Activated naive CD4-positive, alpha-beta T cell treated with anti-CD3 and anti-CD28 coated beads for 36 hours (primary cell): ENCODE results near the gene ZSCAN2. TPM values are rescaled to one million over a fixed set of nuclear protein-coding genes. Genes with fewer than 3 reads are reported as not detected.
"Not testable (repeated sequence)": the region's sequence is repeated elsewhere in the genome, so short reads cannot be mapped to it uniquely, and the experiment has no call there.

Experiments used
- CTCF ChIA-PET: fragments of 350-600 bp; sonication (Branson Sonifier 250); formaldehyde crosslinking; loops from one replicate; lab custom pipeline; 2021; ENCODE audit warnings: antibody characterized with exemption; lab: Charles Lee
- DNase-seq: peaks from one replicate; pipeline ENCODE4 v3.0.0-alpha.2; 2020
- H3K27ac Mint-ChIP-seq: one replicate; pipeline ENCODE4 v1.8.0; 2021; ENCODE audit warnings: mild to moderate bottlenecking, mixed read lengths
- H3K27me3 Mint-ChIP-seq: one replicate; pipeline ENCODE4 v1.8.0; 2021; ENCODE audit warnings: low read depth, mixed read lengths
- H3K36me3 Mint-ChIP-seq: one replicate; pipeline ENCODE4 v1.8.0; 2021; ENCODE audit warnings: low read depth, mixed read lengths
- H3K4me1 Mint-ChIP-seq: one replicate; pipeline ENCODE4 v1.8.0; 2021; ENCODE audit warnings: low read depth, mixed read lengths
- H3K4me3 Mint-ChIP-seq: one replicate; pipeline ENCODE4 v1.8.0; 2021; ENCODE audit warnings: mild to moderate bottlenecking, moderate library complexity, mixed read lengths
- H3K9me3 Mint-ChIP-seq: one replicate; pipeline ENCODE4 v1.8.0; 2021; ENCODE audit warnings: mixed read lengths
- intact Hi-C: fragments of 100-400 bp; cut with micrococcal nuclease; formaldehyde crosslinking; loops from one replicate; pipeline ENCODE4 v1.15.1; 2023
- total RNA-seq, 2 experiments: library from RNA; stranded (reverse); gene quantifications; one replicate each; pipeline ENCODE4 v1.2.3, GENCODE V29; 2021

ZSCAN2 gene
- 1 to 10 TPM; 5.3 to 5.6 TPM for total RNA-seq

DNA sequence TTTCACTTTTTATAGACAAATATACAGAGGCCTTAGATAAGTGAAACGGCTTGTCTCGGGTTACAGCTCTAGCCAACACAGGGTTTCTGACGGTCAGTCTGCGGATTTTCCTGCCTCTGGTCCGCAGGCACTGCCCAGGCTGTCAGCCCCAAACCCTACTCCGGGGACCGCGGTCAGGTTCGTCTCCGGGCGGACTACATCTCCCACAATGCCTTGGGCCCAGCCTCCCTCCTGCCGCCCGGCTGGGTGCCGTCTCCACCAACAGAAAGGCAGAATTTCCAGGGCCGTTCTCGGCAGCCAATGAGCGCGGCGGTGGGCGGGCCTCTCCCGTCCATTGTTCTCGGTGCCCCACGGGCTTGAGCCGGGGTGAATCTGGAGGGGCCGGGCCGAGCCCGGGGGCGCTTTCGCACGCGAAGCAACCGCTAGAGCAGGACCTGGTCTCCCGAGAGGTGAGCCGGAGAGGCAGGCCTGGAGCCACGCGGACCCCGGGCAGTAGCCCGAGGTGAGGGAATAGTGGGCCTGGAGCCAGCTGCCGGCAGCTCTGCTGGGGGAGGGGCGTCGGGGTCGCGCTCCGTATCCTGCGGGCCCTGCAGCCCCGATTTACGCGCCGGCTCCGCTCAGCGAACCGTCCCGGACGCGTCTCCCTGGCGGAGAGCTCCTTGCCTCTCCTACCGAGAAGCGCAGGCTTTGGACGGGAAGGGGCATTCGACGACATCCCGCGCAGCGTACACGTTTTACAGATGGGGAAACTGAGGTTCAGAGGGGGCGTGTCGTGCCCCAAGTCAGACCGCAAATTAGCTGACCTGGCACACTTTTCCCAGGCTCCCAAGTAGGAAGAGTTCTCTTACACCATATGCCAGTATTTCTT lies at the start of gene ZSCAN2:
Gene ZSCAN2, plus strand, starts transcription at position 323 of the 868 bp plus-strand sequence. CDS start 2,919 bp downstream, outside the sequence.
- peaks cover 9% of the 10 kb centered on the region for H3K36me3 Mint-ChIP-seq
- DNase-seq: peak; percentile 97
- intact Hi-C loops: loop anchor here (1.0 to 5.0 kb wide), 5 partner anchors 30 to 472 kb away; partner anchors contain the start of genes SEC11A and WDR73
- CTCF ChIA-PET: interaction anchor here (0.9 to 2.2 kb wide), 3 partner anchors 12 to 327 kb away, joined by 3 to 16 read pairs (median 3); no protein-coding TSS in a partner anchor
- H3K27me3 Mint-ChIP-seq: no peaks in the 10 kb centered on the region
- H3K4me3 Mint-ChIP-seq: peak within 1 kb of the TSS; percentile 90
- peaks cover 61% of the 10 kb centered on the region for H3K4me1 Mint-ChIP-seq
- H3K27ac Mint-ChIP-seq: no peak within 1 kb of the TSS
- no peaks in the 10 kb centered on the region for H3K9me3 Mint-ChIP-seq

DNA sequence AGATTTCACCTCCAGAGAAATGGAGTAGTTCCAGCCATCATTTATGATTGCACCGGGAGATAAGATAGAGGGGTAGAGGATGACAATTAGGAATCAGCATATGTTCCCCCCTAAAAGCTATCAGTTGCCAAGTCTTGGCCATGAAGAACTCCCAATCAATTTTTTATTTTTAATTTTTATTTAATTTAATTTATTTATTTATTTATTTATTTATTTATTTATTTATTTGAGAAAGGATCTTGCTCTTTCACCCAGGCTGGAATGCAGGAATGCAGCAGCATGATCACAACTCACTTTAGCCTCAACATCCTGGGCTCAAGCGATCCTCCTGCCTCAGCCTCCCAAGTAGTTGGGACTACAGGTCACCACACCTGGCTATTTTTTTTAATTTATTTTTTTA lies 49.2 kb upstream of the ZSCAN2 start:
- H3K4me1 Mint-ChIP-seq: peaks cover 12% of the 10 kb centered on the region
- H3K36me3 Mint-ChIP-seq, H3K27ac Mint-ChIP-seq, H3K9me3 Mint-ChIP-seq, DNase-seq, CTCF ChIA-PET, H3K4me3 Mint-ChIP-seq, intact Hi-C loops, H3K27me3 Mint-ChIP-seq: not testable (repeated sequence)

DNA sequence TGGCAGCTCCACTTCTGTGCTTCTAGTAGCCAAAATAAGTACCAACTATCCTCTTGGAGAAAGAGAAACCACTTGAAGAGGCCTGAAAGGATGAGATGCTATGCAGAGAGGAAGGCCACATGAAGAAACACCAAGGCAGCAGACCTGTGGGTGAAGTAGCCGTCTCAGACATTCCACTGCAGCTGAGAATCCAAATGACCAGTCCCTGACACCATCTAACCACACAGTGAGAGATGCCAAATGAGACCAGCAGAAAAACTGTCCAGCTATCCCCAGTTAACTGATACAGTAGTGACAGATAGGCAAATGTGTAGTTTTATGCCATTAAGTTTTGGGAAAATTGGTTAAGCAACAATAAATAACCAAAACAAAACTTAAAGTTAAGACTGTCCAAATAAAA lies 47.9 kb upstream of the ZSCAN2 start:
- intact Hi-C loops: no loop called here
- no peaks in the 10 kb centered on the region for H3K9me3 Mint-ChIP-seq
- no peaks in the 10 kb centered on the region for H3K27me3 Mint-ChIP-seq
- H3K36me3 Mint-ChIP-seq: peaks cover 2% of the 10 kb centered on the region
- H3K4me3 Mint-ChIP-seq: no peak overlapping the region
- no peak overlapping the region for H3K27ac Mint-ChIP-seq
- CTCF ChIA-PET: no interaction called here
- peaks cover 5% of the 10 kb centered on the region for H3K4me1 Mint-ChIP-seq
- DNase-seq: no peak

DNA sequence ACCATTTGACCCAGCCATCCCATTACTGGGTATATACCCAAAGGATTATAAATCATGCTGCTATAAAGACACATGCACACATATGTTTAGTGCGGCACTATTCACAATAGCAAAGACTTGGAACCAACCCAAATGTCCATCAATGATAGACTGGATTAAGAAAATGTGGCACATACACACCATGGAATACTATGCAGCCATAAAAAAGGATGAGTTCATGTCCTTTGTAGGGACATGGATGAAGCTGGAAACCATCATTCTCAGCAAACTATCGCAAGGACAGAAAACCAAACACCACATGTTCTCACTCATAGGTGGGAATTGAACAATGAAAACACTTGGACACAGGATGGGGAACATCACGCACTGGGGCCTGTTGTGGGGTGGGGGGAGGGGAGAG lies 44.1 kb upstream of the ZSCAN2 start:
- H3K27me3 Mint-ChIP-seq, intact Hi-C loops, H3K27ac Mint-ChIP-seq, H3K4me3 Mint-ChIP-seq, CTCF ChIA-PET, DNase-seq, H3K36me3 Mint-ChIP-seq, H3K4me1 Mint-ChIP-seq, H3K9me3 Mint-ChIP-seq: not testable (repeated sequence)

DNA sequence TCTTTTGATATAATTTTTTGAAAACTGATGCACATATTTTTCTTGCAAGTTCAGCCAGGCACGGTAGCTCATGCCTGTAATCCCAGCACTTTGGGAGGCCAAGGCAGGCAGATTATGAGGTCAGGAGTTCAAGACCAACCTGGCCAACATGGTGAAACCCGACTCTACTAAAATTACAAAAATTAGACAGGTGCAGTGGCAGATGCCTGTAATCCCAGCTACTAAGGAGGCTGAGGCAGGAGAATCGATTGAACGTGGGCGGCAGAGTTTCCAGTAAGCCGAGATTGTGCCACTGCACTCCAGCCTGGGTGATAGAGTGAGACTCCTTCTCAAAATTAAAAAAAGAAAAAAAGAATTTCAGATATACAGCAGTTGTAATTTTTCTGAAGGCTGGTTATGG lies 32.8 kb upstream of the ZSCAN2 start:
- CTCF ChIA-PET: interaction anchor here (0.9 kb wide), 1 partner anchor 35 kb away, joined by 3 read pairs; no protein-coding TSS in a partner anchor
- H3K27ac Mint-ChIP-seq, intact Hi-C loops, H3K27me3 Mint-ChIP-seq, H3K9me3 Mint-ChIP-seq, H3K36me3 Mint-ChIP-seq, H3K4me3 Mint-ChIP-seq, DNase-seq: not testable (repeated sequence)
- peaks cover 15% of the 10 kb centered on the region for H3K4me1 Mint-ChIP-seq

DNA sequence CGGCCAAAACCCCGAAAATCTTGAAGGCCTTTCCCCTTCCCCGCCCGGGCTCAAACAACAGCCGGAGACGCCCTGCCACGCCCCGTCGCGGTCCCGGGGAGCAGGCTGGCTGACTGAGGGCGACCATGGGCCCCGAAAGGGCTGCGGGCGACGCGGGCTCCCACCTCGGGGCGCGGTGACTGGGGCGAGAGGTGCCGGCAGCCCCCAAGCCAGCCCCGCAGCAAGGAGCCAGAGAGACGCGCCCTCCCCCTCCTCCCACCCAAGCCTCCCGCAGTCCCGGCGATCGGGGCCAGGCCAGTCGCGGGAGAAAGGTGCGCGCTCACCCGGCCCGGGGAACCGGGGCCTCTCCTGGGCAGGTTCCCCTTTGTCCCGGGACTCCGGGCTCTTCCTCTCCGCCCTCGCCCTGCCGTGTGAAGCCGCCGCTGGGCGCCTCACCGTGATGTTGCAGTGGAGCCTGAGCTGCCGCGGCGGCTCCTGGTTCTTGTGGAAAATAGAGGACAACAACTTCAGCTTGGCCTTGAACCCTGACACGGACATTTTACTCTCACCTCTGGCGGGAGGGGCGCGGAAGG lies 30.6 kb upstream of the ZSCAN2 start:
- peak overlapping the region; percentile 82 for H3K4me3 Mint-ChIP-seq
- CTCF ChIA-PET: interaction anchor here (0.6 to 2.1 kb wide), 12 partner anchors 9 to 360 kb away, joined by 3 to 10 read pairs (median 3); no protein-coding TSS in a partner anchor

DNA sequence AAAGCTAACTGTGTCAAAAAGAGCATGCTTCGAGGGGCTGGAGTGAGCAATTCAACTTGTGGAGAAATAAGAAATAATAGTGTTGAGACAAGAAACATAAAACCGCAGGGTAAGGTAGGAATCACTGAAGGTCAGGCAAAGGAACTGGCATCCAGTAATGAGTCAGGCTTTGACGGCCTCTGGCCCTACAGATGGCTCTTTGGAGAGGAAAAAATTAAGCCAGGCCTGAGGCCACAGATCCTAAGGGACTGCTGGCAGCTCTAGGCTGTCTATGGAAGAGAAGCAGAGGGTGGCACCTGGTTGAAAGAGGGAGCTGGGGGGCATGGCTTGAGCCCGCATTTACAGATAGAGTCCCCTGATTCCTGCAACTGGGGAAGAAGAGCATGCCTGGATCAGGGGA lies 28.6 kb upstream of the ZSCAN2 start:
- no peak for DNase-seq
- CTCF ChIA-PET: interaction anchor here (0.7 to 2.1 kb wide), 7 partner anchors 9 to 1779 kb away, joined by 3 to 10 read pairs (median 3); no protein-coding TSS in a partner anchor
- H3K9me3 Mint-ChIP-seq: no peaks in the 10 kb centered on the region
- no peaks in the 10 kb centered on the region for H3K27me3 Mint-ChIP-seq
- no peaks in the 10 kb centered on the region for H3K36me3 Mint-ChIP-seq
- intact Hi-C loops: no loop called here
- no peak overlapping the region for H3K27ac Mint-ChIP-seq
- H3K4me3 Mint-ChIP-seq: no peak overlapping the region
- H3K4me1 Mint-ChIP-seq: peaks cover 13% of the 10 kb centered on the region

More for the DNA sequence above, 30.6 kb upstream of the ZSCAN2 start:
- no peaks in the 10 kb centered on the region for H3K9me3 Mint-ChIP-seq
- DNase-seq: peak; percentile 61
- H3K27ac Mint-ChIP-seq: peak overlapping the region; percentile 18
- H3K27me3 Mint-ChIP-seq: no peaks in the 10 kb centered on the region
- H3K36me3 Mint-ChIP-seq: no peaks in the 10 kb centered on the region
- intact Hi-C loops: no loop called here
- peaks cover 15% of the 10 kb centered on the region for H3K4me1 Mint-ChIP-seq

DNA sequence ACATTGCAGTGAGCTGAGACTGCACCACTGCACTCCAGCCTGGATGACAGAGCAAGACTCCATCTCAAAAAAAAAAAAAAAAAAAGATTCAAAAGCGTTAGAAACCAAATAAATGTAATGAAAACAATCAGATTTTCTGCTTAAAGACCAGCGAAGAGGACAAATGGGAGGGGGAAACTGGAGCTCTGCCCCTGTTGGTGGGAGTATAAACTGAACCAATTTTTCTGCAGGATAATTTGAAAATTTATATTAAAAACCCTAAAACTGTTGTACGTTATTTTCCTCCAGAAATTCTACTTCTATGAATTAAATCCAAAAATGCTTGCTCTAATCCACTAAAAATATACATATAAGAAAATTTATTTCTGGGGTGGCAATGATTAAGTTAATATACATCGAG lies 25.3 kb upstream of the ZSCAN2 start:
- Mint-ChIP-seq H3K4me3 (no peak overlapping the region), H3K36me3 (no peaks in the 10 kb centered on the region), H3K27ac (no peak overlapping the region), H3K27me3 (no peaks in the 10 kb centered on the region), H3K4me1 (peaks cover 5% of the 10 kb centered on the region), H3K9me3 (no peaks in the 10 kb centered on the region)
- DNase-seq: no peak
- intact Hi-C loops: no loop called here
- CTCF ChIA-PET: interaction anchor here (1.9 kb wide), 1 partner anchor 12 kb away, joined by 6 read pairs; no protein-coding TSS in a partner anchor

DNA sequence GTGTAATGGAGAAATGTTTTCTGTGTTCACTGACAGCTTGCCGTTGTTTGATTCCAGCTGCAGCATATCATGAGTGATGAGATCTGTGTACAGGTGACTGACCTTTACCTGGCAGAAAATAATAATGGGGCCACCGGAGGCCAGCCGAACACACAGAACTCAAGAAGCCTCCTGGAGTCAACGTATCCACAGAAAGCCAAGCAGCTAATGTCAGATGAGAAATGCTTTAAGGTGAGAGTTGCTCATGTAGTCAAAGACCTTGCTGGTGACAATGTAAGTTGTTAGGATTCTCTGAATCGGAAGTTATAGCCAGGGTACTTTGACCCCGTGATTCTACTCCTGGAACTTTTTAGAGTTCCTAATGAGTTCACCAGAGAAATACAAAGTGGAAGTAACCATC lies 22.9 kb upstream of the ZSCAN2 start:
- H3K27me3 Mint-ChIP-seq, H3K4me1 Mint-ChIP-seq, intact Hi-C loops, H3K36me3 Mint-ChIP-seq, H3K27ac Mint-ChIP-seq, DNase-seq, CTCF ChIA-PET, H3K9me3 Mint-ChIP-seq, H3K4me3 Mint-ChIP-seq: not testable (repeated sequence)

DNA sequence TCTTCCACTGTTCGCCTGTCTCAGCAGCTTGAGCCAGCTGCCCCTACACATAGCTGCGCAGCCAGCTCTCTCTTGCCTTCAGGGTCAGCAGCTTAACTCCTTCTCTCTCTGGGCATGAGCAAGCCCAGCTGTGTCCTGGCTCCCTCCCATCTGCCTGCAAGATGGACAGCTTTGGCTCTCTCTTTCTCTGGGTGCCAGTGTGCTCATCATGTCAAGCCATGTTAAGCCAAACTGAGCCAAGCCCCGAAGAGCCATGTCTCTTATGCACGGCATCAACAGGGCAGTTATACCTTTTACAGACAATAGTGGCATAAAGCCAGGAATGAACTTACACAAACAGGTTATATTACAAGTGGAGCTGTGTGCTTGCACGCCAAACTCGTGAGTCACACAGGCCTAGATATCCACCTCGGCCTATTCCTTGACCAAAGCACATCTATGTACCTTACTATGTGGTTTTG lies 21.5 kb upstream of the ZSCAN2 start:
- DNase-seq, intact Hi-C loops, H3K27me3 Mint-ChIP-seq, H3K27ac Mint-ChIP-seq, H3K9me3 Mint-ChIP-seq, H3K36me3 Mint-ChIP-seq, H3K4me1 Mint-ChIP-seq, H3K4me3 Mint-ChIP-seq: not testable (repeated sequence)
- CTCF ChIA-PET: interaction anchor here (1.4 kb wide), 1 partner anchor 9 kb away, joined by 3 read pairs; no protein-coding TSS in a partner anchor

DNA sequence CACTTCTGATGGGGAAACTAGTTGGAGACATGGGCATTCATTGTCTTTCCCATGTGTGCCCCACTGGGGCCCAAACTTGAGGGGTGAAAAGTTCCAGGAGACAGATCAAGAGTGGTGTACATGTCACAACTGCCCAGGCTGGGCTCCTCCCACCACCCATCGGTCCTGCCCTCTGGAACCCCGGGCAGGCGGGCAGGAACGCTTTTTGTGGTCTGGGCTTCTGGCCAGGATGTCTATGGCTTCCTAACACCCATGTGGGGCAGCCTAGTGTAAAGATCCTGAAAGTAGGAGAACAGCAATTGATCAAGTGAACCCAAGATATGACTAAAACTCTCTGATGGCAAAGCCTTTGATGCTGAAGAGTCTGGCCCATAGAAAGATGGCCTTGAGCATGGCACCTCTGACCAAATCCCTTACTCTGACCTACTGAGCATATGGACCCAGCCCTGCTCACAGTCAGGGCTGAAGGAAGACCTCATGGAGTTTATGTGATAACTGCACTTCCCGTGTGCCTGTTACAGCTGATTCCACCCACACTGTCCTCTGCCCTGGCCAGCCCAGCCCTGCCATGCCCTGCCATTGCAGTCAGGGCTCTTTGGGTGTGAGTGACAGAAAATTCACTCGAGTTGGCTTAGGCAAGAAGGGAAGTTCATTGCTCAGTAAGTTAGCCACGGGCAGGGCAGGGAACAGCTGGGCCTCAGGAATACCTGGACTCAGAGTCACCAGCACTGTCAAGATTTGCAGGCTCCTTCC lies 19.0 kb upstream of the ZSCAN2 start:
- DNase-seq, H3K4me1 Mint-ChIP-seq, H3K27me3 Mint-ChIP-seq, H3K4me3 Mint-ChIP-seq, intact Hi-C loops, H3K27ac Mint-ChIP-seq, H3K36me3 Mint-ChIP-seq, H3K9me3 Mint-ChIP-seq: not testable (repeated sequence)
- CTCF ChIA-PET: interaction anchor here (1.1 kb wide), 1 partner anchor 9 kb away, joined by 3 read pairs; no protein-coding TSS in a partner anchor
